ENCODE results near the gene ESPNL.

Gene ESPNL

DNA sequence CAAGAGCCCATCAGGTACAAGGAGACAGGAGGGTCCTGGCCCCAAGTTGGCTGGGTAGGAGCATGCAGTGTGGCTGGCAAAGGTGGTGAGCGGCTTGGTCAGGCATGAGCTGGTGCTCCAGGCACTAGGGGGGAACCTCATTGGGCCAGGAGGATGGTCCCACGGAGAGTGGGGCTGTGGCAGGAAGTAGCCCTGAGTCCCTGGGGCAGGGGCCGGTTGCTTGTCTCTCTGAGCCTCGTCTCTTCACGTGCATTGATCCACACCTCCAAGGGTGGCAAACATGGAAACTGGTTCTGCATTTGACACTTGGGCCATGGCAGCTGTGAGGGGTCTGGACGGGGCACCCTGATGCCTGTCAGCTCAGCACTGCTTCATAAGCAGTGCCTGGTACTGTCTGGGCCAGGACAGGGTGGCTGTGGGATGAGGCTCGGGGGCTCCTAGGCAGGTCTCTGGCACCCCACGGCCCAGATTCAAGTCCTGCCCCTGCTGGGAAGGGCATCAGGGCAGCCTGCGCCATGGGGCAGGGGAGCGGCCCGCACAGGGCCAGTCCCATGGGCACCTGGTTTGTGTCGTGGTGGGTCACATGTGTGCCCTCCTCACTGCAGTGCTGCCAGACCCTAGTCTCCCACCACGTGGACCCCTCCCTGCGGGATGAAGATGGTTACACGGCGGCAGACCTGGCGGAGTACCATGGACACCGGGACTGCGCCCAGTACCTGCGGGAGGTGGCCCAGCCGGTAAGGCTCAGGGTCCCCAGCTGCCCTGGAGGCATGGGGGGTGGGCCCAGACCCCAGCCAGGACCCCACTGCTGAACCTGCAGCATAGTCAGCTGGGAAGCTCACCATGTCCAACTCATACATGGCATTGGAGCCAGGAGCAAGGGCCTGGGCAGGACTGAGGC, 16.4 kb downstream of the ESPNL start:
- DNase-seq: no peak

DNA sequence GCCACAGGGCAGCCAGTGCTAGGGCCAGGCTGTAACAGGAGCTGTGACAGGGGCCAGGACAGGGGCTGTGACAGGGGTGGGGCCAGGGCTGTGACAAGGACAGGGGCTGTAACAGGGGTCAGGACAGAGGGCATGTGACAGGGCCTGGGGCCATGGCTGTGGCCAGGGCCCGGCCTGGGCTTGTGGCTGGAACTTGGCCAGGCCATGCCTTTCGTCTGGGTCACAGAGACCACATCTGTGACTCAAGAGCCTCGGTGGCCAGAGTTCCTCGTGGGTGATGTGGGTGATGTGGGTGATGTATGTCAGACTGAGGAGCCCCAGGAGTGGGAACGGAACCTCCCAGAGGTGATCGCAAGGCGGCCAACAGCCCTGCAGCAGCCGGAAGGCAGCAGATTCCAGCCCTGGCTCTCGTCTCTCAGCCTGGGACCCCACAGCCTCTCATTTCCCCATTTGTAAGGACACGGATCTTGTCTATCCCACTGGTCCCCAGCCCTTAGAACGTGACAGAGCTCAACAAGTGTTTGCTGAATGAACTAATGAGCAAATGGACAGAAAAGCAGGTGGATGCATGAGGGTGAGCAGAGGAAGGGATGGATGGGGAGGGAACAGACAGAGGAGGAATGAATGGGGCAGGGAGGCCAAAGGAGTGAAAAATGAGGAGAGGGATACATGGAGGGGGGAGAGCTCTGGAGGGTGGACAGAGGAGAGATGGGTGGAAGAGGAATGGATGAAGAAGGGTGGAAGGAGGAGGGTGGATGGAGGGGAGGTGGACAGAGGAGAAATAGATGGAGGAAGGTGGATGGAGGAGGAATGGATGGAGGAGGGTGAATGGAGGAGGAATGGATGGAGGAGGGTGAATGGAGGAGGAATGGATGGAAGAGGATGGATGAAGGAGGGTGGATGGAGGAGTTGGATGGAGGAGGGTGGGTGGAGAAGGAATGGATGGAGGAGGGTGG, 17.3 kb downstream of the ESPNL start:
- DNase-seq: peak; percentile 20

- DNase-seq: no peak
Measured at GRCh38 chr2:238119756-238120462, 19.8 kb downstream of the ESPNL start.

DNA sequence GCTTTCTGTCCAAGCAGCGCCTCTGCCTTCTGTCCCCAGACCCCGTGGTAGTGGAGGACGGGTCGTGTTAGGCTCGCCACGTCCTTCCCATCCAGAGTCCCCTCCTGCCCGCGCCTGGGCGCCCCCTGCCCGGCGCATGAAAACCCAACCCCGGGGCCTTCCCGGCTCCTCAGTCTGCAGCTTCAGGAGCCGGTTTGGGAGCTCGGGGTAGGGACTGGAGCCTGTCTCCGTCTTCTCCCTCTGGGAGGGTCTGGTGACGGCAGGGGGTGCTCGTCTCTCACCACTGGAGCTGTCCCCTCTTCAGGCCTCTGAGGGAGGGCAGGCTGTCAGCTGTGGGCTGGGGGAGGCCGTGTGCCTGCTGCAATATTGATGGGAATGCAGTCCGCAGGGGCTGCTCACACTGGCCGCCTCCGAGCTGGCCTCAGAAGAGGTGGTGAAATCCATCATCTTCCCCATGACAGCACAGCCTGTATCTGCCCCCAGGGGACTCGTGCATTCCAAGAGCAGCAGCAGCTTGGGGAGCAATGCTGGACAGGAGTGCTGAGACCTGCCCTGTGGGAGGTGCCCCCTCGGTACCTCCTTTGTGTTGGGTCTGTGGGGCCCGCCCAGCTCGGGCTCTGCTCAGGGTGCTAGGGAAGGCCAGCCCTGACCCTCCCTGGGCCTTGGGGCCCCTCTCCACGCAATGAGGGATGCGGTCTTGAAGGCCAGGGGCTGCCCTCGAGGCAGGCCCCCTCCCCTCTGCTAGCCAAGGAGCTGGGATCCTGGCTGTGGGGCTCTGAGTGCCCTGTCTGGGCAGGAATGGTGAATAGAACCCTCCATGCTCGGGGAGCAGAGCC, 20.5 kb downstream of the ESPNL start:
- peak; percentile 41 for DNase-seq

DNA sequence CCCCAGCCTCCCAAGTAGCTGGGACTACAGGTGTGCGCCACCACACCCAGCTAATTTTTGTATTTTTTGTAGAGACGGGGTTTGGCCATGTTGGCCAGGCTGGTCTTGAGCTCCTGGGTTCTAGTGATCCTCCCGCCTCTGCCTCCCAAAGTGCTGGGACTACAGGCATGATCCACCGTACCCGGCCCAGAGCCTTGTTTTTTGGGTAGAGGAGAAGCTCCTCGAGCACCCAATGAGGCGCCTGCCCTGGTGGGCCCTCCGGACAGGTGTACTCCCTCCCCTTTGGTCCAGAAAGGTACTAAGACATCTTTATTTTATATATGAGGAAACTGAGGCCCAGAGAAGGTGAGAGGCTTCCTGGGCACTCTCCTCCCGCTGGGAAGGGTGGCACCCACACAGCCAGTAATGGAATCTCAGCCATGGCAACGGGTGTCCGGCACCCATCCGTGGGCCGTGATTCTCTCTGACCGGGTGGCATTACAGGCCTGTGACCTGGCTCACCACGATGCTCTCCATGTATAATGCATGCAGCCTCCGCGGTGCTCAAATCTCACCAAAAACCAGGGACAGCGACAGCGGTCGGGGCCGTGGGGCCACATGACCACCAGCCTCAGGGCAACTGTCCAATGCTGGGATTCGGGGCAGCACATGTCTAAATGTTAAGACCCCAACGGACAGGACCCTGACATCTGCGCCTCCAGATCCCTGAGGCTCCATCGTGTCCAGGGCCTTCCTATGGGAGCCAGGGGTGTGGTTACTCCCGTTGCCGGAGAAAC, 21.6 kb downstream of the ESPNL start:
- no peak for DNase-seq

GRCh38 chr2:238122287-238123217, 22.4 kb downstream of the ESPNL start:
- DNase-seq: no peak

GRCh38 chr2:238123218-238123971, 23.3 kb downstream of the ESPNL start:
- DNase-seq: no peak

DNA sequence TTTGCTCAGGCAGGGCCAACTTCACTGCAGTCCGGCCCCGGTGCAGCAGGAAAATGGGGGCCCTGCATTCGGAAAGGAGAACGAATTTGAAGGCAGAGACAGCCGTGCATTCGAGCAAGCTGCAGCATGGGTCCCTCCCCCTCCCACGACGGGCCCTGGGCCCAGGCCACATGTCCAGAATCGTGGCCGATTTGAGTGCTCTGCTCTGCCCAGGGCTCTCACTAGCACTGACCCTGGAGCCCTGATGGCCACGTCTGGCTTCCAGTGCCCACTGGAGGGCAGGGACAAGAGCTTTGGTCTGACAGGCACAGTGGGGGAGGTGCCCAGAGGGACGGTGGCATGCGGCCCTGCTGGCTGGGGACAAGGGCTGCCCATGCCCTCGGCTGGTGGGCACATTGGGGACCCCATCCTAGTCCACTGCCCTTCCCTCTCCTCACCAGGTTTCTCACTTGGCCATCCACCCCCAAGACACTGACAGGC, 23.9 kb downstream of the ESPNL start:
- no peak for DNase-seq

GRCh38 chr2:238124488-238125126, 24.5 kb downstream of the ESPNL start:
- no peak for DNase-seq

- DNase-seq: no peak
Measured at GRCh38 chr2:238125127-238125885, 25.2 kb downstream of the ESPNL start.

DNA sequence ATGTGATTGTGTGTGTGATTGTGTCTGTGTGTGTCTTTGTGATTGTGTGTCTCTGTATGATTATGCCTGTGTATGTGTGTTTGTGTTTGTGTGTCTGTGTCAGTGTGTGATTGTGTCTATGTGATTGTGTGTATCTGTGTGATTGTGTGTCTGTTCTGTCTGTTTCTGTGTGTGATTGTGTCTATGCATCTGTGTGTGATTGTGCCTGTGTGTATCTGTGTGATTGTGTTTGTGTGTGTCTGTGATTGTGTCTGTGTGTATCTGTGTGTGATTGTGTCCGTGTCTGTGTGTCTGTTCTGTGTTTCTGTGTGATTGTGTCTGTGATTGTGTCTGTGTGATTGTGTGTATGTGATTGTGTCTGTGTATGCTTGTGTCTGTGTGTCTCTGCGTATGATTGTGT, 26.2 kb downstream of the ESPNL start:
- DNase-seq: no peak

DNA sequence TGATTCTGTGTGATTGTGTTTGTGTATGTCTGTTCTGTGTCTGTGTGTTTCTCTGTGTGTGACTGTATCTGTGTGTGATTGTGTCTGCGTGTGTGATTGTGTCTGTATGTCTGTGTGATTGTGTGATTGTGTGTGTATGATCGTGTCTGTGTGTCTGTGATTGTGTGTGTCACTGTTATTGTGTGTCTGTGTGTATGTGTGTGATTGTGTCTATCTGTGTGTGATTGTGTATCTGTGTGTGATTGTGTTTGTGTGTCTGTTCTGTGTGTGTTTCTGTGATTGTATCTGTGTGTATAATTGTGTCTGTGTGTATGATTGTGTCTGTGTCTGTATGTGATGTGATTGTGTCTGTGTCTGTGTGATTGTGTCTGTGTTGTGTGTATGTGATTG, 26.6 kb downstream of the ESPNL start:
- no peak for DNase-seq

DNA sequence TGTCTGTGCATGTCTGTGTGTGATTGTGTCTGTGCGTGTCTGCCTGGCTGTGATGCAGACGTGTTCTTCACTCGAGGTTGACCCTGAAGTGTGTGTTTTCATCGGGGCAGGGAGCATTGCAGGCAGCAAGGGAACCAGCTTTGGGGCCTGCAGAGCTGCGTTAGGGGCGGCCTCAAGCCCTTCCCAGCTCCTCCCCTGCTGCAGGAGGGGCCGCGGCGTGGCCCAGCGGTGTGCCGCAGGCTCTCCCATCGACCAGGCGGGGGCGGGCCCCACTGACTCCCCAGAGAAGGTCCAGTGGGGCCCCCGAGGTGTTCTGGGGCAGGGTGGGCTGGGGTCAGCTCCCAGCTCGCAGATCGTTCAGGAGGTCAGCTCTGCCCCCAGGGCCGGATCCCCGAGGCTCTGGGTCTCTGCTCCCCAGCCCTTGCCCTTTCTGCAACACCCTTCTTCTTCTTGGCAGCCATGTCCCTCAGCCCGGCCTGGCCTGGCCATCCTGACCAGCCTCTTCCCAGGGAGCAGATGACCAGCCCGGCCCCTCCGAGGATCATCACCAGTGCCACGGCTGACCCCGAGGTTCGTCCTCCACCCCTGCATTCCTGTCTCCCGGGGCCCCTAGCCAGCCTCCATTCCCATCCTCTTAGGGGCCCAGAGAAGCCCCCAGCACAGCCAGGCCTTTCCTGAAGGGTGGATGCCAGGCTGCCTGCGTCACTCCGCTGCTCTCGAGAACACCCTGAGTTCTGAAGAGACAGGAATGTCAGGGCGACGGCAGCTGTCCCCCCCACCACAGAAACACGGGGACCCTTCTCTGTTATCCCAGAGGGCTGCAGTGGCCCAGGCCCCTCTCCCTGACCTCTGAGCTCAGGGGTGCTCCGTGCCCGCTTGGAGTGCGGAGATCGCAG, 27.3 kb downstream of the ESPNL start:
- DNase-seq: peak; percentile 79

GRCh38 chr2:238128061-238128440, 27.9 kb downstream of the ESPNL start:
- no peak for DNase-seq

- DNase-seq: no peak
Measured at GRCh38 chr2:238128534-238129001, 28.4 kb downstream of the ESPNL start.

- no peak for DNase-seq
Measured at GRCh38 chr2:238129166-238130010, 29.2 kb downstream of the ESPNL start.

Measured in fibroblast of skin of right biceps (primary cell).